GM21515 (cell line): ENCODE data around the gene ARHGEF10L.

ENCODE experiments used
- ATAC-seq: cut with Tn5 transposase; IDR thresholded peaks from one replicate; pipeline ENCODE4 v1.9.1; 2021; ENCODE audit not compliant: unreplicated experiment

ARHGEF10L gene

GRCh38 chr1:17631410-17631809, 91.9 kb downstream of the ARHGEF10L start:
- no peak for ATAC-seq

GRCh38 chr1:17632106-17632505, 92.6 kb downstream of the ARHGEF10L start:
- ATAC-seq, result no peak

GRCh38 chr1:17632541-17633184, 93.2 kb downstream of the ARHGEF10L start:
- ATAC-seq, result no peak

GRCh38 chr1:17633654-17634053, 94.2 kb downstream of the ARHGEF10L start:
- no peak for ATAC-seq

GRCh38 chr1:17635276-17635675, 95.8 kb downstream of the ARHGEF10L start:
- ATAC-seq, result no peak

- ATAC-seq, result no peak
Observed at GRCh38 chr1:17635811-17636210, 96.3 kb downstream of the ARHGEF10L start.

GRCh38 chr1:17636612-17637011, 97.1 kb downstream of the ARHGEF10L start:
- ATAC-seq, result no peak

GRCh38 chr1:17637055-17637454, 97.6 kb downstream of the ARHGEF10L start:
- no peak for ATAC-seq

GRCh38 chr1:17639703-17640340, 100.3 kb downstream of the ARHGEF10L start:
- no peak for ATAC-seq

GRCh38 chr1:17640393-17640792, 100.9 kb downstream of the ARHGEF10L start:
- no peak for ATAC-seq

- ATAC-seq, result no peak
Observed at GRCh38 chr1:17640975-17641374, 101.5 kb downstream of the ARHGEF10L start.

GRCh38 chr1:17642169-17642568, 102.7 kb downstream of the ARHGEF10L start:
- no peak for ATAC-seq

GRCh38 chr1:17642943-17643342, 103.4 kb downstream of the ARHGEF10L start:
- no peak for ATAC-seq

- no peak for ATAC-seq
Observed at GRCh38 chr1:17643861-17644703, 104.6 kb downstream of the ARHGEF10L start.

- no peak for ATAC-seq
Observed at GRCh38 chr1:17645068-17645911, 105.8 kb downstream of the ARHGEF10L start.

GRCh38 chr1:17646444-17647280, 107.2 kb downstream of the ARHGEF10L start:
- no peak for ATAC-seq

- ATAC-seq, result no peak
Observed at GRCh38 chr1:17648457-17649145, 109.1 kb downstream of the ARHGEF10L start.

- ATAC-seq, result no peak
Observed at GRCh38 chr1:17649371-17650106, 110.0 kb downstream of the ARHGEF10L start.

GRCh38 chr1:17653276-17653675, 113.8 kb downstream of the ARHGEF10L start:
- ATAC-seq, result no peak
